Stimulated activated CD4-positive, alpha-beta T cell treated with anti-CD3 and anti-CD28 coated beads, TNF-alpha, amount 100 ng/mL, for 1 hour (primary cell): ENCODE data around the gene FOXJ1.

Experiments
- DNase-seq, 3 donors: peaks; one replicate each; pipeline ENCODE4 v3.0.0-alpha.2; 2020; ENCODE audit warnings: low read depth in 3 of 3, low spot score in 1 of 3

FOXJ1 gene

GRCh38 chr17:76161619-76162266, 20.7 kb upstream of the FOXJ1 start:
- DNase-seq, result no peak

GRCh38 chr17:76160896-76161528, 20.0 kb upstream of the FOXJ1 start:
- DNase-seq, result no peak

GRCh38 chr17:76159157-76159556, 18.1 kb upstream of the FOXJ1 start:
- DNase-seq, result no peak

DNA sequence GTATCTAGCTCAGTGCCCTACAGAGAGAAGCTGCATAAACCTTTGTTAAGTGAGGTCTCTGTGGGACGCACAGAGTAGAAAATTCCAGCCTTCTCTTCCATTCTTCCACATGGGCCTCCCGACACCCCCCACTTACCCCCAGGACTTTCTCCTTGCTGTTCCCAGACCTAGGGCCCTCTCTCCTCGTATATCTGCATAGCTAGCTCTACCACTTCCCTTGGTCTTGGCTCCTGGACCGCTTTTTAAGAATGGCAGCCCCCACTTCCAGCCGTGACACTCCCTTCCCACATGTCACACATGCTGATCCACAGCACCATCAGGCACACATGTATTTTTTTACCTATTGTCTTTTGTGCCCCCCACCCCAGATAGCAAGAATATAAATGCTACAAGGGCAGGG, 16.7 kb upstream of the FOXJ1 start:
- no peak for DNase-seq

DNA sequence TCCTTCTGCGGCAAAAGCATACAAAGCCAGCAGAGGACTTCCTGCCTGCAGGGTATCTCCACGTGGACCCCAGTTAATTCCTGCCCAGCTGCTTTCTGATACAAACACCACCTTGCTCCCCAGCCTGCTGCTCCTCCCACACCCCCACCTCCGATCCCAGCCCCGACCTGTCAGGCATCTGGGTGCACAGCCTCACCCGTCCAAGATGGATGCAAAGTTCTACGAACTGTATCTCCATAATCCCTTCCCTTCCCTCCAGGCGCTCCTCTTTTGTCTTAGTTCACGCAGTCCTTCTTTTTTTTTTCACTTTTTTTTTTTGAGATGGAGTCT, 15.6 kb upstream of the FOXJ1 start:
- DNase-seq, result no peak

DNA sequence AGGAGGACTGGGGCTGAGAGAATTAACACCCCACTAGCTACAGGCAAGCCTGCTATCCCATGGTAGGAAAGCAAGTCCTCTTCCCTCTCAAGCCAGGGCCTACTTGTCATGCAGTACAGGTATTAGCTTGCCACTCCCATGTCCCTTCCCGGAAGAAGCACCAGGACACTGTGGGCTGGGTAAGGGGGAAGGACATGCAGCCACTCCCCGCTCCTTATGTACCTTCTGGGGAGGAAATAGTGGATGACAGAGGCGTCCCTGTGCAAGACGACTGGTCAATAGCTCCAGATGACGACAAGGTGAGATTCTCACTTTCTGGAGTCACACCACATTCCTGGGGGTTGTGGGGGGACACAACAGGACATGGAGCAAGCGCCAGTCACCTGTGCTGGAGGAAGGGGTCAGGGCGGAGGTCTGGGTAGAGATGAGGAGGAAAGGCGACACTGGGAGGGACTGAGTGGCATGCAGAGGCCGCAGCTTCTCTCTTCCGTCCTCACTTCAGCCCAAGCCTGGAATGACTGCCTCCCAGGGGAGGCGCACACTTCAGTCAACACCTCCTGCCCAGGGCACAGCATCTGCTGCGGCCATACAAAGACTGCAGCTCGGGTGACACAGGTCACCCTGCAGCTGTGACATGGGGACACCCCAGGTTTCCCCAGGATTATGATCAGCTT, 15.1 kb upstream of the FOXJ1 start:
- no peak for DNase-seq

- DNase-seq, result no peak
These were observed 14.1 kb upstream of the FOXJ1 start for GRCh38 chr17:76154936-76155845.

DNA sequence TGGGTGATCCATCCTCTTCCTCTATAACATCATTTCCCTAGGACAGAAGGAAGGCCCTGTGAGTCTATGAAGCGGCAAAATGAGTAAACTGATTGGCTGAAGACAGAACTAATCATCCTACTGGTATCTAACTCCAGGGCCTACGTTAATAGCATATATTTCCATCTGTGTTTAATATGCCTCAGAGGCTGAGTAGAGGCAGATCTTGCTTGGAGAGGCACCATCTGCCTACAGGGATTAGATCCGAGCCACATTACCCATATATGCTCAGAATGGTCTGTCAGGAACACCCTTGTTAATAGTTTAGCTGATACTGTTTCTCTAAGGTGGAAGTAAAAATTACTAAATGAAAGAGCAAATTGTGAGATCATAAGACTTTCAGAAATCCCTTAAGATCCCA, 13.2 kb upstream of the FOXJ1 start:
- DNase-seq, result no peak

DNA sequence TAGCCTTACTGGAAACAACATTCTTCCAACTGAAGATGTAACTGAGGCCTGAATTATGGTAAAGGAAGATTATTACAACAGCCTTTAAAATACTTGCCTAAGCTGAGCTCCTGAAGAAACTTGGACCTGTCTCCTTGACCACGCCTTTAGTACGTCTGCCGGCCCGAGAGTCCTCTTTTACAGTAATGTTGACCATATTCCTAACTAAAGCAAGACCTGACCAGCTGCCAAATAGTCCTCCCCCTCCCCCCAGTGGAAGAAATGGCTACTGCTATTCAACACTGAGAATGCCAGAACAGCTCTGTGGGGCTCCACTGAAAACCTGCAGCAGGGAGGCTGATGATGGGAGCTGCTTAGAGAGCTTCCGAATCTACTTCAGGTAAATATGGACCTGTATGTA, 12.6 kb upstream of the FOXJ1 start:
- no peak for DNase-seq

- DNase-seq, result no peak
These were observed 12.2 kb upstream of the FOXJ1 start for GRCh38 chr17:76153202-76153601.

- no peak for DNase-seq
These were observed 11.5 kb upstream of the FOXJ1 start for GRCh38 chr17:76152591-76152990.

GRCh38 chr17:76151896-76152454, 10.9 kb upstream of the FOXJ1 start:
- no peak for DNase-seq

- DNase-seq, result no peak
These were observed 9.9 kb upstream of the FOXJ1 start for GRCh38 chr17:76150712-76151622.

GRCh38 chr17:76149214-76149613, 8.2 kb upstream of the FOXJ1 start:
- no peak for DNase-seq

DNA sequence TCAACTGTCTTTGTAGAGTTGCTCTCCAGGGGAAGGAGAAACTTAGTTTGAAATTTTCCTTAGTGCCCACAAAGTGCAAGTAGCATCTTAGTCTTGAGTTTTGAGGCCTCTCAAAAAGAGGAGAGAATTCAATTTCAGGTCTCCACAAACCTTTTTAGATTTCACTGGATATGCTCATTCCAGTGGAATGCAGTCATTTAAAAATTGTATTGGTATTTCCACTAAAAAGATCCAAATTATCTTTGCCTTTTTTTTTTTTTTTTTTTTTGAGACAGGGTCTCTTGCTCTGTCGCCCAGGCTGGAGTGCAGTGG, 6.9 kb upstream of the FOXJ1 start:
- DNase-seq, result no peak

- DNase-seq, result no peak
These were observed 6.4 kb upstream of the FOXJ1 start for GRCh38 chr17:76147211-76148014.

GRCh38 chr17:76146053-76146851, 5.2 kb upstream of the FOXJ1 start:
- no peak for DNase-seq

DNA sequence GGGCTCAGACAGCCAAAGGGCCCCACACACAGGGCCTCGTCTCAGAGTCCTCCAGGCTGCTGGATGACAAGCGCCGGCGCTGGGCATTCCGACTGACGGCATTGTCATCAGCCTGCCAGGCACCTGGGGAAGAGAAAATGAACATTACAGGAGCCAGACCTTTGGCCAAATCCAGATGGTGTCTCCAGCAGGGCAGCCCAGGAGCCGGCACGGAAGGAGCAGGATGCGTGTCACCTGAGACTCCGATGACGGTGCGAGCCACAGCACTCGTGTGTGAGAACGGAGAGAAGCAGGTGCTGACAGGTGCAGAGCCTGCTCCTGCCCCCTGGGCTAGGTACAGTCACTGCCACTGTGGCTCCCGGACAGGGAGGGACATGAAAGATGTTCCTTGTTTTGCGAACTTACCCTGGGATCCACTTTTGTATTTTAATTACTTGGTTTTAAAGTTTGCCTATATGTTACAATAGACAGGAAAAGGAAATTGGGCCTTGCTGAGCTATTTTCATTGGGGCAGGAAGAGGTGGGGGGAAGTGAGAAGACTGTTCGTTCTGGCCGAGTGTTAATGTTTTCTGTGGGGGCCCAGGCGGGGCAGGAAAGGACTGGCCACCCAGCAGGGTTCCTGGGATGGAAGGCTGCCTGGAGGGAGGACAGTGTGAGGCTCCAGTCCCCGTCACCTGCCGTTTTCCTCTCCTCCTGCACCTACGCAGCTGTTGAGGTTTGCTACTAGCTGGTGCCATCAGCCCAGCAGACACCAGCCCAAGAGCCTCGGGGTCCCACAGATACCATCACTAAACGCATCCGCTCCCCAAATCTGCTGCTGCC, 4.4 kb upstream of the FOXJ1 start:
- DNase-seq, result peak in 1 of 3 donors; percentile 33
